GM21786 (cell line): ENCODE data around the gene SYNJ2.
"Not testable (repeated sequence)": the region's sequence is repeated elsewhere in the genome, so short reads cannot be mapped to it uniquely, and the experiment has no call there.

ENCODE experiments used
- ATAC-seq: cut with Tn5 transposase; IDR thresholded peaks from one replicate; pipeline ENCODE4 v1.9.1; 2021; ENCODE audit not compliant: unreplicated experiment

Gene SYNJ2

GRCh38 chr6:157954150-157955117 lies 27.2 kb upstream of the SYNJ2 start:
- ATAC-seq = no peak

DNA sequence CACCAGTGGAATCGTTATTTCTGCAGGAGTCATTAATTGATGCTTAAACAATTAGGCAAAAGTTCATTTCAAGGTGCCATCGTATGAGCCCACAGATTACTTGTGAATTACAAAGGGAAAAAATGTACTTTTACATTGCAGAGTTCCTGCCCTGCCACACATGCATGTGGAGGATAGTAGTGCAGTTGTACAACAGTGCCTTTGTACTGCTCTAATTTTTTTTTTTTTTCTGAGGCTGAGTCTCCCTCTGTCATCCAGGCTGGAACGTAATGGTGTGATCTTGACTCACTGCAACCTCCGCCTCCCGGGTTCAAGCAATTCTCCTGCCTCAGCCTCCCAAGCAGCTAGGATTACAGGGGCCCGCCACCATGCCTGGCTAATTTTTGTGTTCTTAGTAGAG lies 26.0 kb upstream of the SYNJ2 start:
- no peak for ATAC-seq

GRCh38 chr6:157956171-157956730 lies 25.4 kb upstream of the SYNJ2 start:
- ATAC-seq = no peak

DNA sequence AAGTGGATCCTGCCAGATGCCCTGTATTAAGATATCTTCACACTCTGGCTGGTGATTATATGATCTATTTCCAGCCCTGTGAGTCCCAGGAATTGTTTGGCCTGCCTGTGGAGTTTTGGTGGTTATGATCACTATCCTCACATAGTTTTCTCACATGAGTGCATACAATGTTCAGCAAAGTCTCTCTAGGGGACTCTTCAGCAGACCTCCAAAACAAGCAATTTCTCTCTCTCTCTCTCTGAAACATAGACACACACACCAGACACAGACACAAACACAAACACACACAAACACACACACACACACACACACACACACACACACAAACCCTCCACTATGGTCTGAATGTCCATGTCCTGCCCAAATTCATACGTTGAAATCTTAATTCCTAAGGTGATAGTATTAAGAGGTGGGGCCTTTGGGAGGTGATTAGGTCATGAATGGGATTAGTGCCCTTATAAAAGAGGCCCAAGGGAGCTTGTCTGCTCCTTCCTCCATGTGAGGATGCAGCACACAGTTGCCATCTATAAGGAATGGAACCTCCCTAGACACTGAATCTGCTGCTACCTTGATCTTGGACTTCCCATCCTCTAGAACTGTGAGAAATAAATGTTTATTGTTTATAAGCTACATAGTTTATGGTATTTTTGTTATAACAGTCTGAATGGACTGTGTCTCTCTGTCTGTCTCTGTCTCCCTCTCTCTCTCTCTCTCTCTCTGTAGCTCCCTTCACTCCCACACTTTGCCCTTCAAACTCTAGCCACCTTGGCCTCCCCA lies 22.0 kb upstream of the SYNJ2 start:
- ATAC-seq = no peak

GRCh38 chr6:157961153-157961831 lies 20.4 kb upstream of the SYNJ2 start:
- no peak for ATAC-seq

DNA sequence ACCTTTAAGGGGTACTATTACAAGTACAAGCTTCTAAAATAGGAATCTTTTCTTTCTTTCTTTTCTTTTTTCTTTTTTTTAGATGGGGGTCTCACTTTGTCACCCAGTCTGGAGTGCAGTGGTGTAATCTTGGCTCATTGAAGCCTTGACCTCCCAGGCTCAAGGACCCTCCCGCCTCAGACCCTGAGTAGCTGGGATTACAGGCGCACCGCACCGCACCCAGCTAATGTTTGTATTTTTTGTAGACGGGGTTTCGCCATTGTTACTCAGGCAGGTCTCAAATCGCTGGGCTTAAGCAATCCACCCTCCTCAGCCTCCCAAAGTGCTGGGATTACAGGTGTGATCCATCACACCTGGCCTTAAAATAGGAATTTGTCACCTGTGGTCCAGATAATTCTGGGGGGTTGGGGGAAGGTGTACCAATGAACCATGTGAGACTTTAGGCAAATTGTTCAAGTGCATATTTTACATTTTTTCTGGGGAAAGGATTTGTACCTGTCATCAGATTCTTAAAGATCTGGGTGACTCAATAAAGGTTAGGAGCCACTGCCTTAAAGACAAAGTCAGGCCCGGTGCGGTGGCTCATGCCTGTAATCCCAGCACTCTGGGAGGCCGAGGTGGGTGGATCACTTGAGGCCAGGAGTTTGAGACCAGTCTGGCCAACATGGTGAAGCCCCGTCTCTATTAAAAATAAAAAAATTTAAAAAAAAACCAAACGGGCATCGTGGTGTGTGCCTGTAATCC lies 19.7 kb upstream of the SYNJ2 start:
- ATAC-seq = no peak

- ATAC-seq = no peak
Measured at GRCh38 chr6:157962601-157963302, 18.9 kb upstream of the SYNJ2 start.

DNA sequence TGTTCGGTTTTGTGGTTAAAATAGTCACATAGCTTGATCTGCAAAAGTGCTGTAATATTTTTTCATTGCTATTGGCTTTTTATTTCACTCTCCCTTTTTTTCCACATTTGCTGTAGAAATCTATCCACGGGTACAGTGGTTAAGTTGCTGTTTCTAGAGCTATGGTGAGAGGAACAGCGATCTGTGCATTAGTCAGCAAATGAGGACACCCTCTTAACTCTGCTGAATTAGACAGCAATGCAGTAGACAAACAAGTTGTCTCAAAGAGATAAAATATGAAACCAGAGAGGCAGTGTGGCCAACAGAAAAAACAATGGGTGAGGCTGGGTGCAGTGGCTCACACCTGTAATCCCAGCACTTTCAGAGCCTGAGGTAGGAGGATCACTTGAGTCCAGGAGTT lies 17.6 kb upstream of the SYNJ2 start:
- ATAC-seq = no peak

- no peak for ATAC-seq
Measured at GRCh38 chr6:157965387-157965786, 16.3 kb upstream of the SYNJ2 start.

DNA sequence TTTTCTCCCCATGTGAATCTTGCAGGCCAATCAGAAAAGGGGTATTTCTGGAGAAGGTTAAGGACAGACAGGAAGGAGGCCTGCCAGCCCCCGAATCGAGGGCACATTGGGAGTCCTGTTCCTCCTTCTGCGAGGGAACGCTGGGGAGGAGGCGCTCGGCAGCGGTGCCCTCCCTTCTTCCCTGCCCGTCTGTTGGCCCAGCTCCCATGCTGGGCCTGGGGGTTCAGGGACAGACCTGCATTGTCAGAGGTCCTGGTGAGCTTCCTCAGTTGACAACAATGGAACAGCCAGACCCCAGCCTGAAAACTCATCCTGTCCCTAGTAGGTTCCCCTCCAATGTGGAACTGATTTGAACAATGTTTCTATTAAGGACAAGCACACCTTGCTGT lies 15.1 kb upstream of the SYNJ2 start:
- no peak for ATAC-seq

- no peak for ATAC-seq
Measured at GRCh38 chr6:157967020-157967419, 14.6 kb upstream of the SYNJ2 start.

GRCh38 chr6:157967486-157967885 lies 14.2 kb upstream of the SYNJ2 start:
- ATAC-seq = no peak

GRCh38 chr6:157972177-157972576 lies 9.5 kb upstream of the SYNJ2 start:
- ATAC-seq = not testable (repeated sequence)

- ATAC-seq = no peak
Measured at GRCh38 chr6:157974341-157974894, 7.2 kb upstream of the SYNJ2 start.

DNA sequence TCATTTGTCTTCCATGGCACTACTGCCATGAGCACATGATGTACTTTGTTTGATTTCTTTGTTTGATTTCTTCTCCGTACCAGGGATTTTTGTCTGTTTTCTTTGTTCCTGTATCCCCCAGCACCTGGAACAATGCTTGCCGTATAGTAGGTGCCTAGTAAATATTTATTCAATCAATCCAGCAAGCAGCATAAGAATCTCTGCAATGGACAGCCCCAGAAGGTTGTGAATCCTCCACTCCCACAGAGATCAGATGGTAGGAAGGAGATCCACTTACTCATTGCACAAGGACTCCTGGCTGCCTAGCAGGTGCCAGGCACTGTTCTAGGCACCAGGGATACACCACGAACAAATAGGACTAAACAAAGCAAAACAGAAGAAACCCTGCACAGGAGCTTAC lies 6.7 kb upstream of the SYNJ2 start:
- no peak for ATAC-seq

DNA sequence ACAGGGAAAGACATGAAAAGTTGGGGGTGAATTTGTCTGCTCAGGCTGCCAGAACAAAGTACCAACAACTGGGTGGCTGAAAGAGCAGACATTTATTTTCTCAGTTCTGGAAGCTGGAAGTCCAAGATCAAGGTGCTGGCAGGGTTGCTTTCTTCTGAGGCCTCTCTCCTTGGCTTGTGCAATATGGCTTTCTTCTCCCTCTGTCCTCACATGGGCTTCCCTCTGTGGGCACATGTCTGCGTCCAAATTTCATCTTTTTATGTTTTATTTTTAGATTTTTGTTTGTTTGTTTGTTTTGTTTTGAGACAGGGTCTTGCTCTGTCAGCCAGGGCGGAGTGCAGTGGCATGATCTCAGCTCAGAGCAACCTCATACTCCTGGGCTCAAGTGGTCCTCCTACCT lies 6.2 kb upstream of the SYNJ2 start:
- ATAC-seq = no peak

DNA sequence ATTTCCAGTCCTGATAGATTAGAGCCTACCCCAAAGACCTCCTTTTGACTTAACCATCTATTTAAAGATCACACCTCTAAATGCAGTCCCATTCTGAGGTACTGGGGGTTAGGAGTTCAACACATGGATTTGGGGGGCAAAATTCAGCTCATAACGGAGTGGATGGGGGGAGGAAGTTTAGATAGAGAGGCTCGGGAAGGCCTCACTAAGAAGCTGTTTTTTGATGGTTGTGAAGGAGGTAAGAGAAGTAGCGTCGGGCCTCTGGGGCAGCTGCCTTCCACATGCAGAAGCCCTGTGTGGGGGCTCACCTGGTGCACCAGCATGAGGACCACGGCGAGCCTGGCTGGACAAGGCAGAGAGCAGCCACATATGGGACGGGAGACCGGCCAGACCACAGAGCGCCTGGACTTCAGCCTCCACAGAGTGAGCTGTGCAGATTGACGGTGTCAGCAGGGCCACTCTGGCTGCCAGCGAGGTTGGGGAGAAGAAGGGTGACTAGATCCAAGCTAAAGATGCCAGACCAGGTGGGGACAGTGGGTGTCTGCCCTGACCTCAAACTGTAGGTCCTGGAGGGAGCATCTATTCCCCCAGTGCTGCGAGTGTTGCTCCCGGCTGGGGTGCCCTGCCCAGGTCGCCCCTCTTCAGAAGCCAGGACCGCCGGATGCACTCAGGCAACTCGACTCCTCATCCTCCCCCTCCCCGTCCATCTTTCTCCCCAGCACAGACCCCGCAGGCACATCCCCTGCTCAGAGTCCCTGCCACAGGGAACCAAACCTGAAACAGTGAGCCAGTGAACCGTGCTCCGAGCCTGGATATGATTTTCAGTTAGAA lies 5.1 kb upstream of the SYNJ2 start:
- no peak for ATAC-seq

DNA sequence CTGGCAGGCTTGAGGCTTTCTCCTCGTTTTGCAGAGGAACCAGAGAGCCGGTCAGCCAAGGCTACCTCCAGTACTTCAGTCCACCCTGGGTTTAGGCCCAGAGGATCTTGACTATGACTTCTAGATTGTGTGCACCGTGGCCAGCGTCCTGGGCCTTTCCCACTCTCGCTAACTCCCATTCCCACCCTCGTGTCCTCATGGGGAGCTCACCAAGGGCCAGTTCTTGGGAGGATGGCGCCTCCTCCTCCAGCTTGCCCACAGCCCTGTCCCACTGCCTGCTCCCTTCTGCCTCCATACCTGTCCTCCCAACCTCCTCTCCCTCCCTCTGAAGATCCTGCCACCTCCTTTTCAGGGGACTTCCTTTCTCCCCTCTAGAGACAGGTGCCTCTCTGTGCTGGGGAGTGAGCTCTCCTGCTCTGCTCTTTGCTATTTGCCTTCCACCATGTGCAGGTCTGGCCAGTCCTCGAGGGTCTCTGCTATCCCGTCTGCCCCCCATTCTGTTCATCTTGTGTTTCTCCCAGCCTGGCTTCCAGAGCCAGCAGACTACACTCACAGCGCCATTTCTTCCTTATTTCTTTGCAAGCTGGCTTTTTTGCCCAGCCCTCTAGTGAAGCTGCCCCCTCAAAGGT lies 4.4 kb upstream of the SYNJ2 start:
- ATAC-seq = no peak
